ENCODE measurements around the gene MAST4. TPM values are rescaled to one million over a fixed set of nuclear protein-coding genes. Genes with fewer than 3 reads are reported as not detected.

MAST4 gene
- polyA plus RNA-seq (2011; rRNA removed) (5.8 and 8.1 TPM in 2 replicates), polyA plus RNA-seq (2017; fragmentation: RNase III; extraction: RNeasy Plus Mini Kit Qiagen cat#74134 plus additional on column Dnase treatment) (1.1 to 1.2 TPM (median 1.1 TPM) in 3 replicates), polyA minus RNA-seq (2011; rRNA and poly(A)+ RNA removed) (31.0 and 44.3 TPM in 2 replicates)
- 1.2 and 1.4 TPM in 2 replicates for polyA plus RNA-seq (2012; cell fraction: cytosol; rRNA removed)
- 3.3 TPM in 2 replicates for polyA plus RNA-seq (2012; cell fraction: nucleus; rRNA removed)

DNA sequence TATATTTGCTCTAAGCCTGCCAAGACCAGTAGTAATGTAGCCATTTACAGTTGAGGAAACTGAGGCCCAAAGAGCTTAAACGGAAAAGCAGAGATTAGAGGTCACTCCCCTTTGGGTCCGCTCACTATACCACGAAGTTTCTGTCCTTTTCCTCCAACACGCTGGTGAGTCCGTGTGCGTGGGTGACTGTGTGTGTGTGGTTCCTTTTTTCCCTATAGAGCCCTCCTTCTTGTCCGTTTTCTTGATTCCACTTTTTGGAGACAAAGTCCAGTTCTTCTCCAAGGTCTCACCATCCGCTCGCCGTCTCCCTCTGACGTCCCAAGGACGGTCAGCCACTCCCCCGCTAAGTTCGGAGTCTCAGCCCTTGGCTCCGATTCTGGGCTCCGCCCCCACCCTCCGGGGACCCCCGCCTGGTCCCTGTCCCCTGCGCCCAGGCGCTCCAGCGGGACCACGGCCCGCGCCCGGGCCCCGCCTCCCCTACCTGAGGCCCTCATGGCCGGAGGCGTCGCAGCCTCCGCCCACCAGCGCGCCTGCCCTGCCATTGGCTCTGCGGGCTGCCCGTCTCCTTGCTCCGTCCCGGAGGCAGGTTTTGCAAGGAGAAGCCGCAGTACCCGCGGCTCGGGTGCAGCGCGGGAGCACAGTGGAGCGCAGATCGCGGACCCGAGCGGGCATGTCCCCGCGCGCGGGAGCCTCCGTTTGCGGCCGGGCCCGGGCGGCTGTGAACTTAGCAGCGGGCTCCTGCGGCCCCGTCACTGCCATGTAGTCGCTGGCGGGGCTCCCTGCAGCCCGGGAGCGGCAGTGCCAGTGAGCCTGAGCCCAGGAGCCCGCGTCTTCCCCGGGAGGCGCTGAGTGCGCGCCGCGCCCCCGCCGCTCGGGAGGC is at the start of gene MAST4:
Gene MAST4, plus strand, starts transcription at position 638 of the 880 bp plus-strand sequence. CDS start 263 bp downstream, outside the sequence.
- Histone ChIP-seq H3K9me3 (no peaks in the 10 kb centered on the region), H3K4me3 (peak within 1 kb of the TSS; percentile 53), H3K4me1 (peaks cover 8% of the 10 kb centered on the region), H3K4me2 (peak within 1 kb of the TSS; percentile 91), H3K27ac (peak within 1 kb of the TSS in 1 of 2 experiments; percentile 9; a peak in 1 of 6 replicates)
- FAIRE-seq: no peak
- CTCF ChIA-PET: interaction anchor here (0.7 to 1.4 kb wide), 2 partner anchors 15 to 288 kb away, joined by 3 to 4 read pairs; no protein-coding TSS in a partner anchor
- 15% methylated on average over 19 of the region's 74 CpGs for WGBS (ENCODE audit: missing lambda C conversion rate)
- peak; percentile 94 to 99 for ATAC-seq
- peak; percentile 83 to 84 for DNase-seq (ENCODE audit: low read depth in 1 of 2, low spot score in 1 of 2)
- POLR2A ChIA-PET: no interaction called here
- no peak for TF ChIP-seq ZNF302 (CRISPR knock-in tag; IDR thresholded peaks at IDR 0.05)
- TF ChIP-seq, protein P1, sequence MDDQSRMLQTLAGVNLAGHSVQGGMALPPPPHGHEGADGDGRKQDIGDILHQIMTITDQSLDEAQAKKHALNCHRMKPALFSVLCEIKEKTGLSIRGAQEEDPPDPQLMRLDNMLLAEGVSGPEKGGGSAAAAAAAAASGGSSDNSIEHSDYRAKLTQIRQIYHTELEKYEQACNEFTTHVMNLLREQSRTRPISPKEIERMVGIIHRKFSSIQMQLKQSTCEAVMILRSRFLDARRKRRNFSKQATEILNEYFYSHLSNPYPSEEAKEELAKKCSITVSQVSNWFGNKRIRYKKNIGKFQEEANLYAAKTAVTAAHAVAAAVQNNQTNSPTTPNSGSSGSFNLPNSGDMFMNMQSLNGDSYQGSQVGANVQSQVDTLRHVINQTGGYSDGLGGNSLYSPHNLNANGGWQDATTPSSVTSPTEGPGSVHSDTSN (IDR thresholded peaks at IDR 0.05): peak; percentile 95
- TF ChIP-seq KDM5A (IDR thresholded peaks at IDR 0.05): no peak
- TF ChIP-seq JUN (IDR thresholded peaks at IDR 0.05): no peak
- TF ChIP-seq CBX8 (IDR thresholded peaks at IDR 0.05): no peak
- TF ChIP-seq HEYL (CRISPR knock-in tag; IDR thresholded peaks at IDR 0.05): no peak
- TF ChIP-seq RNF2 (IDR thresholded peaks at IDR 0.05; ENCODE audit: borderline replicate concordance, low read depth): peak; percentile 75; the same call in 1 of the 2 replicates
- TF ChIP-seq, protein P2, sequence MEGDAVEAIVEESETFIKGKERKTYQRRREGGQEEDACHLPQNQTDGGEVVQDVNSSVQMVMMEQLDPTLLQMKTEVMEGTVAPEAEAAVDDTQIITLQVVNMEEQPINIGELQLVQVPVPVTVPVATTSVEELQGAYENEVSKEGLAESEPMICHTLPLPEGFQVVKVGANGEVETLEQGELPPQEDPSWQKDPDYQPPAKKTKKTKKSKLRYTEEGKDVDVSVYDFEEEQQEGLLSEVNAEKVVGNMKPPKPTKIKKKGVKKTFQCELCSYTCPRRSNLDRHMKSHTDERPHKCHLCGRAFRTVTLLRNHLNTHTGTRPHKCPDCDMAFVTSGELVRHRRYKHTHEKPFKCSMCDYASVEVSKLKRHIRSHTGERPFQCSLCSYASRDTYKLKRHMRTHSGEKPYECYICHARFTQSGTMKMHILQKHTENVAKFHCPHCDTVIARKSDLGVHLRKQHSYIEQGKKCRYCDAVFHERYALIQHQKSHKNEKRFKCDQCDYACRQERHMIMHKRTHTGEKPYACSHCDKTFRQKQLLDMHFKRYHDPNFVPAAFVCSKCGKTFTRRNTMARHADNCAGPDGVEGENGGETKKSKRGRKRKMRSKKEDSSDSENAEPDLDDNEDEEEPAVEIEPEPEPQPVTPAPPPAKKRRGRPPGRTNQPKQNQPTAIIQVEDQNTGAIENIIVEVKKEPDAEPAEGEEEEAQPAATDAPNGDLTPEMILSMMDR (IDR thresholded peaks at IDR 0.05): no peak

DNA sequence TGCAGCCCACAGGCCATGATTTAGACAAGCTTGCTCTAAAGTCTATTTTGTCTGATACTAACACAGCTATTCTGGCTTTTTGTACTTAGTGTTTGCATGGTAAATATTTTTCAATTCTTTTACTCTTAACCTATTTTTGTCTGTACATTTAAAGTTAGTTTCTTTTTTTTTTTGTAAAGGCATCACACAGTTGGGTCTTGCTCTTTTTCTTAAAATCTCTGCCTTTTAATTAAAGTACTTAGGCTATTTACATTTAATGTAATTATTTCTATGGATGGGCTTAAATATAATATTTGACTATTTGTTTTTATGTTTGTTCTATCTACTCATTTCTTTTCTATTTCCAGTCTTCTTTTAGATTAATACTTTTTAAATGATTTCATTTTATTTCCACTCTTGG is 49.7 kb upstream of the MAST4 start:
- Histone ChIP-seq H3K9me3 (peaks cover 6% of the 10 kb centered on the region; the same call in 1 of the 3 replicates), H3K27ac (no peak overlapping the region), H3K4me2 (no peak overlapping the region), H3K4me1 (no peaks in the 10 kb centered on the region), H3K4me3 (no peak overlapping the region)
- TF ChIP-seq HOXB13 (CRISPR knock-in tag; IDR thresholded peaks at IDR 0.05; ENCODE audit: low read depth): no peak
- TF ChIP-seq JUNB (IDR thresholded peaks at IDR 0.05): no peak
- TF ChIP-seq, protein P3, sequence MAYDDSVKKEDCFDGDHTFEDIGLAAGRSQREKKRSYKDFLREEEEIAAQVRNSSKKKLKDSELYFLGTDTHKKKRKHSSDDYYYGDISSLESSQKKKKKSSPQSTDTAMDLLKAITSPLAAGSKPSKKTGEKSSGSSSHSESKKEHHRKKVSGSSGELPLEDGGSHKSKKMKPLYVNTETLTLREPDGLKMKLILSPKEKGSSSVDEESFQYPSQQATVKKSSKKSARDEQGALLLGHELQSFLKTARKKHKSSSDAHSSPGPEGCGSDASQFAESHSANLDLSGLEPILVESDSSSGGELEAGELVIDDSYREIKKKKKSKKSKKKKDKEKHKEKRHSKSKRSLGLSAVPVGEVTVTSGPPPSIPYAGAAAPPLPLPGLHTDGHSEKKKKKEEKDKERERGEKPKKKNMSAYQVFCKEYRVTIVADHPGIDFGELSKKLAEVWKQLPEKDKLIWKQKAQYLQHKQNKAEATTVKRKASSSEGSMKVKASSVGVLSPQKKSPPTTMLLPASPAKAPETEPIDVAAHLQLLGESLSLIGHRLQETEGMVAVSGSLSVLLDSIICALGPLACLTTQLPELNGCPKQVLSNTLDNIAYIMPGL (CRISPR knock-in tag; IDR thresholded peaks at IDR 0.05; ENCODE audit: borderline replicate concordance): no peak
- no peak for TF ChIP-seq KDM1A (IDR thresholded peaks at IDR 0.05; ENCODE audit: low read depth)
- TF ChIP-seq, protein P4, sequence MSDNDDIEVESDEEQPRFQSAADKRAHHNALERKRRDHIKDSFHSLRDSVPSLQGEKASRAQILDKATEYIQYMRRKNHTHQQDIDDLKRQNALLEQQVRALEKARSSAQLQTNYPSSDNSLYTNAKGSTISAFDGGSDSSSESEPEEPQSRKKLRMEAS (IDR thresholded peaks at IDR 0.05): no peak
- POLR2A ChIA-PET: no interaction called here
- ATAC-seq (no peak), FAIRE-seq (no peak), DNase-seq (ENCODE audit: low read depth in 1 of 2, low spot score in 1 of 2) (no peak)
- CTCF ChIA-PET: no interaction called here

DNA sequence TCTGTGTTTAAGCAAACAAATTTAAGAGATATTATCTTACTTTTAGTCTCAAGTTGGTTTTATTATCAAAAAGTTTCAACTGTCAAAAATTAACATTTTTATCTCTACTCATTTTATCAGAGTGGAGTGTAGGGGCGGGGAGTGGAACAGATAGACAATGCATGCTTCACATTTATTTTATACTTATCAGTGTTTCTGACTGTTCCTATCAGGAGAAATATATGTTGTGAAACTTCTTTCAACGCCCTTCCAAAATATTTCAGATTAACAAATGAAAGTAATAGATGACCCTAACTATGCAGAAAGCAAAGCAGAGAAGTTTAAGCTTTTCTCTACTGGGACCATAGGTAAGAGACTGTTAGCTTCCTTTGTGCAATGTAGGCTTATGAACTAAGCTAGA is 44.9 kb upstream of the MAST4 start:
- DNase-seq (ENCODE audit: low read depth in 1 of 2, low spot score in 1 of 2): no peak
- H3K9me3 ChIP-seq: peaks cover 11% of the 10 kb centered on the region; the same call in 1 of the 3 replicates
- ATAC-seq: no peak
- no peak for FAIRE-seq
- H3K27ac ChIP-seq: no peak overlapping the region
- CTCF ChIA-PET: no interaction called here
- WGBS (ENCODE audit: missing lambda C conversion rate): 3% methylated on average over 2 of the region's 2 CpGs
- no peak overlapping the region for H3K4me3 ChIP-seq
- no peaks in the 10 kb centered on the region for H3K4me1 ChIP-seq
- POLR2A ChIA-PET: no interaction called here
- H3K4me2 ChIP-seq: no peak overlapping the region
- no peak for TF ChIP-seq GATA3 (IDR thresholded peaks at IDR 0.05; ENCODE audit: borderline replicate concordance)
- no peak for TF ChIP-seq MAFK (IDR thresholded peaks at IDR 0.05; ENCODE audit: partially characterized antibody)
- TF ChIP-seq TFCP2L1 (CRISPR knock-in tag; IDR thresholded peaks at IDR 0.05): no peak
- TF ChIP-seq HOXB5 (CRISPR knock-in tag; IDR thresholded peaks at IDR 0.05): no peak
- TF ChIP-seq KDM5A (IDR thresholded peaks at IDR 0.05): no peak
- TF ChIP-seq HOXA7 (CRISPR knock-in tag; IDR thresholded peaks at IDR 0.05): no peak
- TF ChIP-seq RAD21 (conservative IDR thresholded peaks at IDR 0.05 in 1 of 2, IDR thresholded peaks at IDR 0.05 in 1 of 2): no peak
- TF ChIP-seq ZSCAN20 (CRISPR knock-in tag; IDR thresholded peaks at IDR 0.05): no peak
- TF ChIP-seq FOSB (CRISPR knock-in tag; IDR thresholded peaks at IDR 0.05): no peak
- TF ChIP-seq, protein P5, sequence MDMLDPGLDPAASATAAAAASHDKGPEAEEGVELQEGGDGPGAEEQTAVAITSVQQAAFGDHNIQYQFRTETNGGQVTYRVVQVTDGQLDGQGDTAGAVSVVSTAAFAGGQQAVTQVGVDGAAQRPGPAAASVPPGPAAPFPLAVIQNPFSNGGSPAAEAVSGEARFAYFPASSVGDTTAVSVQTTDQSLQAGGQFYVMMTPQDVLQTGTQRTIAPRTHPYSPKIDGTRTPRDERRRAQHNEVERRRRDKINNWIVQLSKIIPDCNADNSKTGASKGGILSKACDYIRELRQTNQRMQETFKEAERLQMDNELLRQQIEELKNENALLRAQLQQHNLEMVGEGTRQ (IDR thresholded peaks at IDR 0.05): no peak
- TF ChIP-seq, protein P4 (IDR thresholded peaks at IDR 0.05): no peak
- TF ChIP-seq, protein P6, sequence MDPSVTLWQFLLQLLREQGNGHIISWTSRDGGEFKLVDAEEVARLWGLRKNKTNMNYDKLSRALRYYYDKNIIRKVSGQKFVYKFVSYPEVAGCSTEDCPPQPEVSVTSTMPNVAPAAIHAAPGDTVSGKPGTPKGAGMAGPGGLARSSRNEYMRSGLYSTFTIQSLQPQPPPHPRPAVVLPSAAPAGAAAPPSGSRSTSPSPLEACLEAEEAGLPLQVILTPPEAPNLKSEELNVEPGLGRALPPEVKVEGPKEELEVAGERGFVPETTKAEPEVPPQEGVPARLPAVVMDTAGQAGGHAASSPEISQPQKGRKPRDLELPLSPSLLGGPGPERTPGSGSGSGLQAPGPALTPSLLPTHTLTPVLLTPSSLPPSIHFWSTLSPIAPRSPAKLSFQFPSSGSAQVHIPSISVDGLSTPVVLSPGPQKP (IDR thresholded peaks at IDR 0.05; ENCODE audit: low read depth, low read length): no peak
- no peak for TF ChIP-seq HEYL (CRISPR knock-in tag; IDR thresholded peaks at IDR 0.05)

Data from A549 (cell line).